IMR-90 (cell line): ENCODE data around the gene STARD8. TPM values are rescaled to one million over a fixed set of nuclear protein-coding genes. Genes with fewer than 3 reads are reported as not detected.
A peak's percentile ranks its signal among the peaks of the same experiment; 100 is the strongest.

Experiments used
- ATAC-seq: fragments of 200-7000 bp; cut with Tn5 transposase; 2 replicates; pipeline ENCODE4 v1.9.1; 2020; ENCODE audit warnings: low read depth, mild to moderate bottlenecking, moderate library complexity
- BruUV-seq: library from RNA; stranded (reverse); fragments of 400-500 nt; replicated peaks from 2 replicates; lab custom pipeline; 2021; lab: Mats Ljungman, UMichigan
- CTCF ChIA-PET: fragments of 300-600 bp; formaldehyde crosslinking; extraction: SDS; loops from one replicate; lab custom pipeline; 2021; ENCODE audit warnings: antibody characterized with exemption; lab: Yijun Ruan, JAX
- POLR2A ChIA-PET: fragments of 300-600 bp; sonication (Branson Sonifier 250); formaldehyde crosslinking; loops from one replicate; lab custom pipeline; 2022; ENCODE audit warnings: antibody characterized with exemption; ENCODE audit not compliant: unreplicated experiment; lab: Charles Lee
- DNase-seq: peaks from one replicate; pipeline ENCODE4 v3.0.0; 2013
- H2AFZ ChIP-seq: replicated peaks from 2 replicates; pipeline ENCODE3; 2013; ENCODE audit warnings: low read length, mild to moderate bottlenecking; ENCODE audit not compliant: poor library complexity
- H2AK5ac ChIP-seq: 2 replicates; pipeline ENCODE4 v1.6.1; 2013; ENCODE audit warnings: low read depth, low read length, inconsistent platforms
- H2AK9ac ChIP-seq: replicated peaks from 2 replicates; pipeline ENCODE3; 2013; ENCODE audit warnings: mild to moderate bottlenecking, low read depth, low read length, moderate library complexity; ENCODE audit not compliant: poor library complexity
- H2BK120ac ChIP-seq: 2 replicates; pipeline ENCODE4 v1.6.1; 2013; ENCODE audit warnings: low read depth, low read length, inconsistent platforms
- H2BK15ac ChIP-seq: 3 replicates; pipeline ENCODE4 v1.6.1; 2013; ENCODE audit warnings: low read depth, low read length, inconsistent platforms
- H2BK20ac ChIP-seq: 2 replicates; pipeline ENCODE4 v1.6.1; 2013; ENCODE audit warnings: low read depth, mild to moderate bottlenecking, inconsistent platforms, low read length, moderate library complexity
- H2BK5ac ChIP-seq: 2 replicates; pipeline ENCODE4 v1.6.1; 2013; ENCODE audit warnings: mild to moderate bottlenecking, low read depth, low read length, inconsistent platforms; ENCODE audit not compliant: poor library complexity, severe bottlenecking
- H3K14ac ChIP-seq: replicated peaks from 2 replicates; pipeline ENCODE4 v1.6.1; 2013; ENCODE audit warnings: low read depth, low read length, inconsistent platforms
- H3K18ac ChIP-seq: 2 replicates; pipeline ENCODE4 v1.6.1; 2013; ENCODE audit warnings: low read depth, low read length, control low read depth
- H3K23ac ChIP-seq: 2 replicates; pipeline ENCODE4 v1.6.1; 2013; ENCODE audit warnings: low read depth, low read length, inconsistent platforms
- H3K27ac ChIP-seq: 2 replicates; pipeline ENCODE4 v1.5.1; 2013; ENCODE audit warnings: mild to moderate bottlenecking, control low read depth, low read length; ENCODE audit not compliant: insufficient read depth
- H3K27me3 ChIP-seq: 2 replicates; pipeline ENCODE4 v1.6.1; 2013; ENCODE audit warnings: low read length; ENCODE audit not compliant: control insufficient read depth, insufficient read depth
- H3K36me3 ChIP-seq: 2 replicates; pipeline ENCODE4 v1.6.1; 2013; ENCODE audit warnings: low read length, mixed read lengths; ENCODE audit not compliant: control insufficient read depth, insufficient read depth
- H3K4ac ChIP-seq: 2 replicates; pipeline ENCODE4 v1.6.1; 2013; ENCODE audit warnings: low read depth, low read length, inconsistent platforms
- H3K4me1 ChIP-seq: 2 replicates; pipeline ENCODE4 v1.6.1; 2013; ENCODE audit warnings: low read length, mixed read lengths; ENCODE audit not compliant: control insufficient read depth, insufficient read depth
- H3K4me2 ChIP-seq: 2 replicates; pipeline ENCODE4 v1.6.1; 2013; ENCODE audit warnings: low read depth, mild to moderate bottlenecking, control low read depth, low read length, moderate library complexity
- H3K4me3 ChIP-seq: 2 replicates; pipeline ENCODE4 v1.5.1; 2013; ENCODE audit warnings: low read depth, mild to moderate bottlenecking, control low read depth, low read length, moderate library complexity; ENCODE audit not compliant: insufficient read depth
- H3K56ac ChIP-seq: 2 replicates; pipeline ENCODE4 v1.6.1; 2013; ENCODE audit warnings: low read length, inconsistent platforms; ENCODE audit not compliant: insufficient read depth; ENCODE audit errors: extremely low read depth
- H3K79me1 ChIP-seq, 2 experiments: 2 replicates each; pipeline ENCODE4 v1.6.1; 2013; ENCODE audit warnings: low read length in 2 of 2, inconsistent platforms in 1 of 2, low read depth in 1 of 2
- H3K9ac ChIP-seq: 2 replicates; pipeline ENCODE4 v1.6.1; 2013; ENCODE audit warnings: low read depth, low read length, control low read depth
- H3K9me1 ChIP-seq: 2 replicates; pipeline ENCODE4 v1.6.1; 2013; ENCODE audit warnings: low read length, inconsistent platforms; ENCODE audit not compliant: insufficient read depth
- H3K9me3 ChIP-seq: 2 replicates; pipeline ENCODE4 v1.6.1; 2013; ENCODE audit warnings: low read length; ENCODE audit not compliant: control insufficient read depth, insufficient read depth
- H4K20me1 ChIP-seq: 2 replicates; pipeline ENCODE4 v1.6.1; 2013; ENCODE audit warnings: low read length, inconsistent platforms; ENCODE audit not compliant: insufficient read depth
- H4K5ac ChIP-seq: 2 replicates; pipeline ENCODE4 v1.6.1; 2013; ENCODE audit warnings: mild to moderate bottlenecking, low read depth, low read length, control low read depth
- H4K8ac ChIP-seq, 2 experiments: 2 replicates each; pipeline ENCODE4 v1.6.1; 2013; ENCODE audit warnings: low read depth in 2 of 2, low read length in 2 of 2, control low read depth in 1 of 2, inconsistent platforms in 1 of 2
- H4K91ac ChIP-seq: 2 replicates; pipeline ENCODE4 v1.6.1; 2013; ENCODE audit warnings: low read depth, low read length, inconsistent platforms; ENCODE audit not compliant: insufficient read depth
- MAFK ChIP-seq: IDR thresholded peaks from 2 replicates; pipeline ENCODE4 v1.6.1; 2012; ENCODE audit warnings: low read depth, low read length, improper control_type of control experiment
- MAZ ChIP-seq: IDR thresholded peaks from 2 replicates; pipeline ENCODE4 v1.6.1; 2012; ENCODE audit warnings: low read depth, mild to moderate bottlenecking, low read length, improper control_type of control experiment, moderate library complexity, borderline replicate concordance
- MXI1 ChIP-seq: IDR thresholded peaks from 2 replicates; pipeline ENCODE4 v1.6.1; 2012; ENCODE audit warnings: low read depth, mild to moderate bottlenecking, low read length, moderate library complexity, borderline replicate concordance
- NFE2L2 ChIP-seq: fragments of 150-350 bp; IDR thresholded peaks from 2 replicates; pipeline ENCODE4 v1.6.1; 2016; ENCODE audit warnings: low read depth, mild to moderate bottlenecking, low read length
- RAD21 ChIP-seq: IDR thresholded peaks from 2 replicates; pipeline ENCODE4 v1.6.1; 2012; ENCODE audit warnings: low read length, improper control_type of control experiment
- SMC3 ChIP-seq: fragments of 150-350 bp; IDR thresholded peaks from 2 replicates; pipeline ENCODE4 v1.6.1; 2016; ENCODE audit warnings: low read depth, mild to moderate bottlenecking, antibody characterized with exemption, low read length, moderate library complexity
- WGBS, 2 experiments: methylation state at CpG; one replicate each; pipeline versions ENCODE4 v1.1.5 to v1.1.7; 2013; ENCODE audit warnings: missing lambda C conversion rate in 2 of 2; ENCODE audit not compliant: insufficient read length in 1 of 2; ENCODE audit errors: extremely low coverage in 2 of 2; 5-methylcytosine and 5-hydroxymethylcytosine counted together
- dilution Hi-C: fragments of 300-500 bp; cut with HindIII; formaldehyde crosslinking; loops from one replicate; pipeline ENCODE4 v1.14.3; 2018; ENCODE audit warnings: low sequenced_read_pairs; ENCODE audit not compliant: unreplicated experiment
- in situ Hi-C: fragments of 300-500 bp; cut with MboI; formaldehyde crosslinking; loops from 3 replicates; pipeline ENCODE4 v1.14.3; 2019; ENCODE audit warnings: low sequenced_read_pairs, inconsistent platforms, mixed read lengths
- intact Hi-C: fragments of 100-400 bp; cut with micrococcal nuclease; formaldehyde crosslinking; loops from 2 replicates; pipeline ENCODE4 v1.10.0; 2022
- polyA plus RNA-seq, 3 experiments: library from polyadenylated mRNA; depleted of rRNA; stranded (reverse); fragments of >200 nt; gene quantifications; 2 replicates each; pipeline ENCODE4 v1.2.3, GENCODE V29; 2012; ENCODE audit warnings: low replicate concordance in 1 of 3
- total RNA-seq: library from RNA; depleted of rRNA; stranded (reverse); fragments of >200 nt; gene quantifications from 2 replicates; pipeline ENCODE4 v1.2.3, GENCODE V29; 2012
- TF ChIP-seq, protein P1 (sequence below): fragments of 150-350 bp; IDR thresholded peaks from 2 replicates; pipeline ENCODE4 v1.6.1; 2016; ENCODE audit warnings: low read depth, mild to moderate bottlenecking, low read length, moderate library complexity, borderline replicate concordance
- TF ChIP-seq, protein P2 (sequence below): conservative IDR thresholded peaks from 2 replicates; pipeline ENCODE4 v1.5.1; 2012; ENCODE audit warnings: mild to moderate bottlenecking, low read depth, low read length, improper control_type of control experiment

The STARD8 gene
- total and polyA plus RNA-seq, 2 of the 4 experiments (the other 2 are of a cell fraction): 1.6 to 2.3 TPM

DNA sequence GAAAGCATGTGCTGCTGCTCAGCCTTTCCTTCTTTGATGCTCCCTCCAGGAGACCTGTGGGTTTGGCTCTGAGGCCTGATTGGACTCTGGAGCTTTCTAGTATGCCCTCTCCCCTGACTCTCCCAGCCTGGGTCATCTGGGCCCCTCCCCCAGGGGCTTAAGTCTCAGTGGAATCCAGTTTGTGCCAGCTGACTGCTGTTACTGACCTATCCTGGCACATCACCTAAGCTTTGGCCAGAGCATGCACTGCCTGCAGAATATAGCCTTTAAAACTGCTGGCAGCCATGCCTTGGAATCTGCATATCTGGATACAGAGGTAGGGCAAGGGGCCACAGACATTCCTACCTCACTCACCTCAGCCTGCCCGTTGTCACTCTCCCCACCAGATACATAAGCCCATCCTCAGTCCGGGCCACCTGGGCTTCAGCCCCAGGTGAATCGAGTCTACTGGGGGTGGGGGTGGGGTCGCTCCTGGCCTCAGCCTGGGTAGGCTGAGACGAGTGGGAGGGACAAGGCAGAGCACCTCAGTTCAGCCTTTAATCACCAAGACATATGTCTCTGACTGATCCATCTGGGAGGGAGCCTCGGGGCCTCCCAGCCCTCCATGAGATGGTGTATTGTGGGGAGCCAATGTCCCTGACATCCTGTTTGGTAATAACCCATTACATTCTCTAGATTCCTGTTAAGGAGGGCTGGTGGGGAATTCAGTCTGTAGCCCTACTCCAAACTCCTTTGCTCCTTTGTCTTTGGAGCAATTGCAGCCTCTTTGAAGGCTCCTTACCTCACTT lies 61.2 kb downstream of the STARD8 start (continued):
- no peak for TF ChIP-seq NFE2L2

DNA sequence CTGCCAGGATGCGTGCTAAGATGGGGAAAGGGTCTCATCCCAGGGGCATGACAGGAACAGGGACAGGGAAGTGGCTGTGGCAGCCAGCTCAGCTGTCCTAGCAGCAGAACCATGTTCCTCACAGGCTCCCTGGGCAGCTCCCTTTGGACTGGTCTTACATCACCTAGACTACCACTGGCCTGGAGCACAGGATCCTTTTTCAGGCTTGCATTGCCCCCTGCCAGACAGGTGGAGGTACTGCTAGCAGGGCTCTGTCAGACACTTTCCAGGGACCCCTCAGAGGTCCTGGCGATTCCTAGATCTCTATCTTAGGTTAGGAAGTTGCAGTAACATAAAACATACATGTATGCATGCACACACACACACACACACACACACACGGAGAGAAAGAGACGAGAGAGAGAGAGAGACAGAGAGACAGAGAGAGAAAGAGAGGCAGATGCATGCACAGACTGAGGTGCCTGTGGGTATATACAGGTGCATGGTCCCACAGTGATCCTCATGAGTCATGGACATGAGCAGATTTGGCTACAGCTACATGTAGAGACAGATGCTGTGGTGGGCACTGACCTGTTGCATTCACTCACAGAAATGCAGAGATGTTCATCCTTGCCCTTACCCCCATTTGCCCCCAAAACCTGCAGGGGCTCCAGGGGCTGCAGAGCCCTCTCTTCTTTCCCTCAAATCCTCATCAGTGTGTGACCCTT lies 63.6 kb downstream of the STARD8 start:
- intact Hi-C loops (loop anchor here (1.0 to 5.0 kb wide), 3 partner anchors 200 to 529 kb away; no protein-coding TSS in a partner anchor), dilution Hi-C loops (no loop called here), in situ Hi-C loops (loop anchor here (10.0 to 25.0 kb wide), 2 partner anchors 196 to 524 kb away; no protein-coding TSS in a partner anchor)
- Histone ChIP-seq H2BK20ac (no peak overlapping the region), H3K4me1 (no peaks in the 10 kb centered on the region), H3K4ac (no peak overlapping the region), H3K9ac (no peak overlapping the region), H4K91ac (no peak overlapping the region), H3K4me2 (no peak overlapping the region), H2BK5ac (no peak overlapping the region), H2BK120ac (no peak overlapping the region), H2AK9ac (peak overlapping the region; percentile 19), H3K27ac (no peak overlapping the region), H3K23ac (no peak overlapping the region), H3K4me3 (no peak overlapping the region), H4K20me1 (no peaks in the 10 kb centered on the region; the same call in 1 of the 2 replicates), H2BK15ac (no peak overlapping the region), H3K9me1 (no peaks in the 10 kb centered on the region), H4K8ac (no peak overlapping the region), H3K79me1 (no peaks in the 10 kb centered on the region), H2AK5ac (no peak overlapping the region), H3K56ac (no peak overlapping the region), H2AFZ (no peak overlapping the region), H3K36me3 (no peaks in the 10 kb centered on the region), H3K9me3 (no peaks in the 10 kb centered on the region), H3K14ac (no peak overlapping the region), H3K27me3 (peaks cover 22% of the 10 kb centered on the region; the same call in 1 of the 2 replicates), H3K18ac (no peak overlapping the region), H4K5ac (no peak overlapping the region)
- ATAC-seq: peak; percentile 70
- BruUV-seq: no TSS peak
- DNase-seq: peak; percentile 53
- ChIA-PET CTCF (interaction anchor here (0.5 kb wide), 1 partner anchor 171 kb away, joined by 3 read pairs; no protein-coding TSS in a partner anchor), POLR2A (no interaction called here)
- WGBS, 2 experiments: no CpG with 5 or more reads among the region's 4 CpGs
- TF ChIP-seq SMC3 (peak; percentile 78), MAZ (no peak), RAD21 (peak; percentile 76), MAFK (no peak), MXI1 (no peak)
- TF ChIP-seq, protein P1, sequence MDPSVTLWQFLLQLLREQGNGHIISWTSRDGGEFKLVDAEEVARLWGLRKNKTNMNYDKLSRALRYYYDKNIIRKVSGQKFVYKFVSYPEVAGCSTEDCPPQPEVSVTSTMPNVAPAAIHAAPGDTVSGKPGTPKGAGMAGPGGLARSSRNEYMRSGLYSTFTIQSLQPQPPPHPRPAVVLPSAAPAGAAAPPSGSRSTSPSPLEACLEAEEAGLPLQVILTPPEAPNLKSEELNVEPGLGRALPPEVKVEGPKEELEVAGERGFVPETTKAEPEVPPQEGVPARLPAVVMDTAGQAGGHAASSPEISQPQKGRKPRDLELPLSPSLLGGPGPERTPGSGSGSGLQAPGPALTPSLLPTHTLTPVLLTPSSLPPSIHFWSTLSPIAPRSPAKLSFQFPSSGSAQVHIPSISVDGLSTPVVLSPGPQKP: no peak
- TF ChIP-seq, protein P2, sequence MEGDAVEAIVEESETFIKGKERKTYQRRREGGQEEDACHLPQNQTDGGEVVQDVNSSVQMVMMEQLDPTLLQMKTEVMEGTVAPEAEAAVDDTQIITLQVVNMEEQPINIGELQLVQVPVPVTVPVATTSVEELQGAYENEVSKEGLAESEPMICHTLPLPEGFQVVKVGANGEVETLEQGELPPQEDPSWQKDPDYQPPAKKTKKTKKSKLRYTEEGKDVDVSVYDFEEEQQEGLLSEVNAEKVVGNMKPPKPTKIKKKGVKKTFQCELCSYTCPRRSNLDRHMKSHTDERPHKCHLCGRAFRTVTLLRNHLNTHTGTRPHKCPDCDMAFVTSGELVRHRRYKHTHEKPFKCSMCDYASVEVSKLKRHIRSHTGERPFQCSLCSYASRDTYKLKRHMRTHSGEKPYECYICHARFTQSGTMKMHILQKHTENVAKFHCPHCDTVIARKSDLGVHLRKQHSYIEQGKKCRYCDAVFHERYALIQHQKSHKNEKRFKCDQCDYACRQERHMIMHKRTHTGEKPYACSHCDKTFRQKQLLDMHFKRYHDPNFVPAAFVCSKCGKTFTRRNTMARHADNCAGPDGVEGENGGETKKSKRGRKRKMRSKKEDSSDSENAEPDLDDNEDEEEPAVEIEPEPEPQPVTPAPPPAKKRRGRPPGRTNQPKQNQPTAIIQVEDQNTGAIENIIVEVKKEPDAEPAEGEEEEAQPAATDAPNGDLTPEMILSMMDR: peak; percentile 57
